Measurements from ENCODE around the gene CFDP1. TPM values are rescaled to one million over a fixed set of nuclear protein-coding genes. Genes with fewer than 3 reads are reported as not detected.

CFDP1 gene
- total and polyA plus RNA-seq, 2 of the 13 experiments (the other 11 are each of a cell fraction or from before 2014, with no cell fraction given) = 78.6 to 153 TPM

- peak; percentile 48 for TF ChIP-seq PTBP1 (IDR thresholded peaks at IDR 0.05; ENCODE audit: low read depth, low read length, poor library complexity, severe bottlenecking)
- peak; percentile 49 for TF ChIP-seq TBL1XR1 (IDR thresholded peaks at IDR 0.05; ENCODE audit: borderline replicate concordance, low read length, partially characterized antibody)
- TF ChIP-seq FOXJ3 (CRISPR knock-in tag; IDR thresholded peaks at IDR 0.05; ENCODE audit: borderline replicate concordance) = peak; percentile 54; the same call in 1 of the 2 replicates
- TF ChIP-seq ZNF282 (IDR thresholded peaks at IDR 0.05; ENCODE audit: partially characterized antibody) = no peak
- no peak; the same call in 1 of the 2 replicates for TF ChIP-seq TP53 (CRISPR knock-in tag; conservative IDR thresholded peaks at IDR 0.05)
- TF ChIP-seq, protein P1, sequence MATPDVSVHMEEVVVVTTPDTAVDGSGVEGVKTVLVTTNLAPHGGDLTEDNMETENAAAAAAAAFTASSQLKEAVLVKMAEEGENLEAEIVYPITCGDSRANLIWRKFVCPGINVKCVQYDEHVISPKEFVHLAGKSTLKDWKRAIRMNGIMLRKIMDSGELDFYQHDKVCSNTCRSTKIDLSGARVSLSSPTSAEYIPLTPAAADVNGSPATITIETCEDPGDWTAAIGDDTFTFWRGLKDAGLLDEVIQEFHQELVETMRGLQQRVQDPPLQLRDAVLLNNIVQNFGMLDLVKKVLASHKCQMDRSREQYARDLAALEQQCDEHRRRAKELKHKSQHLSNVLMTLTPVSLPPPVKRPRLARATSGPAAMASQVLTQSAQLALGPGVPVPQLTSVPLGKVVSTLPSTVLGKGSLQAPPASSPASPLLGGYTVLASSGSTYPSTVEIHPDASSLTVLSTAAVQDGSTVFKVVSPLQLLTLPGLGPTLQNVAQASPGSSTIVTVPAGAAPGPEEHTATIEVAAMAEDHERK (CRISPR knock-in tag; IDR thresholded peaks at IDR 0.05; ENCODE audit: low read depth) = no peak
- TF ChIP-seq TAF1 (CRISPR knock-in tag; IDR thresholded peaks at IDR 0.05) = peak; percentile 38; the same call in 1 of the 2 replicates
- TF ChIP-seq KAT8 (CRISPR knock-in tag; IDR thresholded peaks at IDR 0.05) = peak; percentile 70
- TF ChIP-seq ZNF878 (CRISPR knock-in tag; IDR thresholded peaks at IDR 0.05) = no peak
- no peak for TF ChIP-seq ETV6 (CRISPR knock-in tag; conservative IDR thresholded peaks at IDR 0.05)
- no peak; the same call in 1 of the 2 replicates for TF ChIP-seq ZNF747 (CRISPR knock-in tag; IDR thresholded peaks at IDR 0.05; ENCODE audit: borderline replicate concordance)
- no peak for TF ChIP-seq ZNF33A (CRISPR knock-in tag; IDR thresholded peaks at IDR 0.05; ENCODE audit: borderline replicate concordance)
- no peak for TF ChIP-seq JUNB (CRISPR knock-in tag; IDR thresholded peaks at IDR 0.05; ENCODE audit: borderline replicate concordance)
- TF ChIP-seq, protein P2, sequence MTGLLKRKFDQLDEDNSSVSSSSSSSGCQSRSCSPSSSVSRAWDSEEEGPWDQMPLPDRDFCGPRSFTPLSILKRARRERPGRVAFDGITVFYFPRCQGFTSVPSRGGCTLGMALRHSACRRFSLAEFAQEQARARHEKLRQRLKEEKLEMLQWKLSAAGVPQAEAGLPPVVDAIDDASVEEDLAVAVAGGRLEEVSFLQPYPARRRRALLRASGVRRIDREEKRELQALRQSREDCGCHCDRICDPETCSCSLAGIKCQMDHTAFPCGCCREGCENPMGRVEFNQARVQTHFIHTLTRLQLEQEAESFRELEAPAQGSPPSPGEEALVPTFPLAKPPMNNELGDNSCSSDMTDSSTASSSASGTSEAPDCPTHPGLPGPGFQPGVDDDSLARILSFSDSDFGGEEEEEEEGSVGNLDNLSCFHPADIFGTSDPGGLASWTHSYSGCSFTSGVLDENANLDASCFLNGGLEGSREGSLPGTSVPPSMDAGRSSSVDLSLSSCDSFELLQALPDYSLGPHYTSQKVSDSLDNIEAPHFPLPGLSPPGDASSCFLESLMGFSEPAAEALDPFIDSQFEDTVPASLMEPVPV (CRISPR knock-in tag; IDR thresholded peaks at IDR 0.05) = peak; percentile 79; the same call in 1 of the 2 replicates
- TF ChIP-seq ZNF124 (CRISPR knock-in tag; IDR thresholded peaks at IDR 0.05) = peak; percentile 82; the same call in 1 of the 2 replicates
- TF ChIP-seq ZSCAN22 (CRISPR knock-in tag; IDR thresholded peaks at IDR 0.05) = no peak
- peak; percentile 96 for TF ChIP-seq REPIN1 (CRISPR knock-in tag; IDR thresholded peaks at IDR 0.05; ENCODE audit: borderline replicate concordance, low read depth)
- TF ChIP-seq SIN3B (IDR thresholded peaks at IDR 0.05; ENCODE audit: low read length) = no peak
- no peak for TF ChIP-seq ZNF138 (CRISPR knock-in tag; IDR thresholded peaks at IDR 0.05; ENCODE audit: low read depth)
- 0 out of 2 replicates have a peak, but pooled peaks have one; percentile 17 for TF ChIP-seq ZNF776 (CRISPR knock-in tag; IDR thresholded peaks at IDR 0.05)
- TF ChIP-seq ZNF136 (CRISPR knock-in tag; IDR thresholded peaks at IDR 0.05; ENCODE audit: low read depth) = no peak; the same call in 1 of the 2 replicates
- no peak for TF ChIP-seq ZNF207 (IDR thresholded peaks at IDR 0.05; ENCODE audit: borderline replicate concordance)
- TF ChIP-seq, protein P3, sequence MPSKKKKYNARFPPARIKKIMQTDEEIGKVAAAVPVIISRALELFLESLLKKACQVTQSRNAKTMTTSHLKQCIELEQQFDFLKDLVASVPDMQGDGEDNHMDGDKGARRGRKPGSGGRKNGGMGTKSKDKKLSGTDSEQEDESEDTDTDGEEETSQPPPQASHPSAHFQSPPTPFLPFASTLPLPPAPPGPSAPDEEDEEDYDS (CRISPR knock-in tag; IDR thresholded peaks at IDR 0.05) = peak; percentile 37
- no peak for TF ChIP-seq RFX1 (IDR thresholded peaks at IDR 0.05)
Measured at GRCh38 chr16:75262104-75262799, 171.1 kb downstream of the CFDP1 start (continued).

Data from HepG2 (cell line).